ENCODE results near the gene NMT1.
A peak's percentile ranks its signal among the peaks of the same experiment; 100 is the strongest.

GRCh38 chr17:45149037-45149668 is 88.0 kb downstream of the NMT1 start:
- TF ChIP-seq, protein P1, sequence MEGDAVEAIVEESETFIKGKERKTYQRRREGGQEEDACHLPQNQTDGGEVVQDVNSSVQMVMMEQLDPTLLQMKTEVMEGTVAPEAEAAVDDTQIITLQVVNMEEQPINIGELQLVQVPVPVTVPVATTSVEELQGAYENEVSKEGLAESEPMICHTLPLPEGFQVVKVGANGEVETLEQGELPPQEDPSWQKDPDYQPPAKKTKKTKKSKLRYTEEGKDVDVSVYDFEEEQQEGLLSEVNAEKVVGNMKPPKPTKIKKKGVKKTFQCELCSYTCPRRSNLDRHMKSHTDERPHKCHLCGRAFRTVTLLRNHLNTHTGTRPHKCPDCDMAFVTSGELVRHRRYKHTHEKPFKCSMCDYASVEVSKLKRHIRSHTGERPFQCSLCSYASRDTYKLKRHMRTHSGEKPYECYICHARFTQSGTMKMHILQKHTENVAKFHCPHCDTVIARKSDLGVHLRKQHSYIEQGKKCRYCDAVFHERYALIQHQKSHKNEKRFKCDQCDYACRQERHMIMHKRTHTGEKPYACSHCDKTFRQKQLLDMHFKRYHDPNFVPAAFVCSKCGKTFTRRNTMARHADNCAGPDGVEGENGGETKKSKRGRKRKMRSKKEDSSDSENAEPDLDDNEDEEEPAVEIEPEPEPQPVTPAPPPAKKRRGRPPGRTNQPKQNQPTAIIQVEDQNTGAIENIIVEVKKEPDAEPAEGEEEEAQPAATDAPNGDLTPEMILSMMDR (conservative IDR thresholded peaks at IDR 0.05) = peak; percentile 92
- TF ChIP-seq EZH2 (IDR thresholded peaks at IDR 0.05; ENCODE audit: low read depth) = no peak
